Urothelium cell line (cell line): Measurements from ENCODE around the gene CCDC77.
"Not testable (repeated sequence)": the region's sequence is repeated elsewhere in the genome, so short reads cannot be mapped to it uniquely, and the experiment has no call there.

Experiments used
- DNase-seq: peaks from one replicate; pipeline ENCODE4 v3.0.0; 2011; ENCODE audit warnings: low spot score, mixed read lengths
- FAIRE-seq: peaks from 2 replicates; lab custom pipeline; 2011; peaks lifted over from hg19 to GRCh38; lab: Jason Lieb, UNC

CCDC77 gene

GRCh38 chr12:401235-402028, at the start of gene CCDC77:
Gene CCDC77, plus strand, starts transcription at chr12:401644. Its CDS starts 7,740 bp downstream, at chr12:409384.
- DNase-seq = peak; percentile 99

GRCh38 chr12:356276-356988, 45.0 kb upstream of the CCDC77 start:
- DNase-seq (peak; percentile 13), FAIRE-seq (no peak)

More at GRCh38 chr12:401235-402028, at the start of gene CCDC77:
- peak; percentile 63 for FAIRE-seq

DNA sequence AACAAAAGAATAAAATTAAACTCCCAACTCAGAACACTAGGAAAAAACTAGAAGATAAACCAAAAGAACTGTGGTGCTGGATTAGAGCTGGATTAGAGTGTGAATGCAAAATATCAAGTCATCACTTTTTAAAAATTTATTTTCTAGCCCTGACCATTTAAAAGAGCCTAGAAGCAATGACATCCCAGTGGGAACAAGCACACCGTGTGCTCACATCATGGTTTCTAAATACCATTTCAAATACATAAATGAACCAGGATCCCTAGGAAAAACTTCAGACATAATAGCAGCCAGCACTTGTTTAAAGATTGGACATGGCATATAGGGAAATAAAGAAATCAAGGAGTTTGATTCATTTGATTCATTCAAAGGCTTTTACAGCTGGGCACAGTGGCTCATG, 42.4 kb upstream of the CCDC77 start:
- DNase-seq = no peak
- no peak for FAIRE-seq

DNA sequence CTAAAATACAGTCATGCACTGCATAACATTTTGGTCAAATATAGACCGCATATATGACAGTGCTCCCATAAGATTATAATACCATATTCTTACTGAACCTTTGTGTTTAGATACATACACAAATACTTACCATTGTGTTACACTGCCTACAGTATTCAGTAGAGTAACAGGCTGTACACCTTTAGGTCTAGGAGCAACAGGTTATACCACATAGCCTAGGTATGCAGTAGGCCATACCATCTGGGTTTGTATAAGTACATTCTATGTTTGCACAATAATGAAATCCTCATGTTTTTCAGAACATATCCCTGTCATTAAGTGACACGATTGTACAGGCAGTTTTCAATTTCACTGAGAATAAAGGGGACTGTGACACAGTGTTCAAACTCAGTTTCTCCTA, 34.6 kb upstream of the CCDC77 start:
- peak; percentile 32 for FAIRE-seq
- no peak for DNase-seq

DNA sequence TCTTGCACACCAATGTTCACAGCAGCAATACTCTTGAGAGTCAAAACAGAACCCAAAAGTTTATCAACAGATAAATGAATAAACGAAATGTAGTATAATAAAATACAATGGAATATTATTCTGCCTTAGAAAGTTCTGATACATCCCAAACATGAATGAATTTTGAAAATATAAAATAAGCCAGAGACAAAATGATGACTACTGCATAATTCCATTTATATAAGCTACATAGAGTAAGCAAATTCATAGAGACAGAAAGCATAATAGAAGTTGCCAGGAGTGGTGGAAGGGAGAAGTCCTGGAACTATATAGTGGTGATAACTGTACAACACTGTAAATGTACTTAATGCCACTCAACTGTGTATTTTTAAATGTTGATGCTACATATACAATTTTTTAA, 33.5 kb upstream of the CCDC77 start:
- FAIRE-seq = no peak

GRCh38 chr12:370739-371485, 30.5 kb upstream of the CCDC77 start:
- not testable (repeated sequence) for DNase-seq, FAIRE-seq

More for the DNA sequence above, 33.5 kb upstream of the CCDC77 start:
- no peak for DNase-seq

DNA sequence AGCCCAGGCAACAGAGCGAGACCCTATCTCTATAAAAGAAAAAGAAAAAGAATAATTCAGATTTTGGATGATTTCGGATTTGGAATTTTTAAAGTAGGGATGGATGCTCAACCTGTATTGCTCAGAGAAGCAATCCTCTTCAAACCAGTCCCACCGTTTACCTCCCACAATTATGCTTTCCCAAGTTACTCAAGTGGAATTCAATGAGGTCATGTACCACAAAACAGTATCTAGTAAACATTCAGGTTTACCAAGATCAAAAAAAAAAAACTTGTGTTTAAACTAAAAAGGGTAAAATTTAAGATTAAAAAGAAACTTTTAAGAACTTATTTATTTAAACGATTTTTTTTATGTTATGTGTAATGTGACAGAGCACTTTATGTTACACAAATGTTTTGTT, 14.8 kb upstream of the CCDC77 start:
- DNase-seq = no peak
- FAIRE-seq = no peak

- no peak for DNase-seq
- FAIRE-seq = no peak
These were observed 13.4 kb upstream of the CCDC77 start for GRCh38 chr12:388012-388411.

GRCh38 chr12:388541-389141, 12.8 kb upstream of the CCDC77 start:
- DNase-seq (no peak), FAIRE-seq (peak; percentile 30)

DNA sequence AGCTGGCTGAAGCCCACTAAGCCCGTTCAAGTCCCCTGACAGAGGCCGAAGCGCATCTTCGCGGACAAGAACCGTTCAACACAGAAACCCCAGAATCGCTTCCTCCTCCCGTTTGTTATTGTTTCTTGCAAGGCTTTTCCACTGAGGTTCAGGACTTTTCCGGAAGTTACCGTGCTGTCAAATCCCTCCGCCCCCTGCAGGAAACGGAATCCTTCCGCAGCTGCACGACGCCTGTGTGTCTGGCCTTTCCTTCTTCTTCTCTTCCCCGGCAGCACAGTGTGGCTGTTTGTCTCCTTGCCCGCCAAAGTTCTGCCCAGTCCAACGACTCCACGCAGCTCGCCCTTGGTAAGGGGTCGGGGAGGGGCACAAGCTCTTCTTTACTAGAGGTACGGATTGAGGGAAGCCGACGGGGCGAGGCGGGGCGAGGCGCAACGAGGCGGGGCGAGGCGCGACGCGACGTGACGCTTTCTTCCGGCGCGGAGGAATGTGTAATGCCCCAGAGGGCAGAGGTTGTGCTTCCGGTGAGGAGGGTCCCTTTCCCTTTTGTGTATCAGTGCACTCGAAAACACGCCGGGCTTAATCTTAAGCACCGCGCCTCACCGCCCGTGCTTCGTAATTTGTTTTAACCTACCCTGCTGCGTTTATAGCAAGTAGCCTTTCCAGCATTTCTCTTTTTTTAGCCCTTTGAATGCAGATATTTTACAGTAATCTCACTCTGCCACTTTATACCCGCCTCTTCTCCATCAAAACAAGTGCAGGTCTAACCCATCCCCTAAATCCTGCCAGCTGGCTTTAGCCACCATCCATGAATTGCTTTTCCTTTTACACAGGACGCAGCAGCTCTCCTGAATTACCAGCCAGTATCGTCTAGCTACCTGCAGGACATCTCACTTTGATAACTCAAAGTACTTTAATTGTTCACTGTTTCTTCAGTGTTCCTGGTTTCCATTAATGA, 12.0 kb upstream of the CCDC77 start, which contains the start of gene KDM5A:
Gene KDM5A (minus strand): TSS at position 179 of the 955 bp plus-strand sequence. CDS start 229 bp downstream, outside the sequence.
- DNase-seq (peak; percentile 96), FAIRE-seq (peak; percentile 96)

GRCh38 chr12:400828-401227, 616 bp upstream of the CCDC77 start:
- DNase-seq (no peak), FAIRE-seq (no peak)

GRCh38 chr12:402029-402389, 565 bp downstream of the CCDC77 start:
- FAIRE-seq = no peak
- peak; percentile 29 for DNase-seq

DNA sequence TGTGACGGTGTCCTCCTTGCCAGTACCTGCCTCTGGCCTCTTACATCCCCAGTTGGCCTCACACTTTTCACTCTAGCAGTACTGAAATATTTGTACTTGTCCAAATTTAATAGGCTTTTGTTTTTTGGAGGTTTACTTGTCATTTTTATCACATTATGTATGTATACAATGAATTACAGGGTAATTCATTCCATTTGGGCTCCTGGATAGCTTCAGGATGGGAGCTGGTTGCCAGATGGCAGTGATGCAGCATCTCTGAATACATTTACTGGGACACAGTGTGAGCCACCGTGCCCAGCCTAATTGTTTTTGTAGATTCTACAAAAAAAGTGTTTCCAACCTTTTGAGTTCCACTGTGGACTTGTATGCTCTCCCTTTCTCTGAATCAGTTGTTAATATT, 13.4 kb downstream of the CCDC77 start:
- no peak for DNase-seq
- FAIRE-seq = no peak

- FAIRE-seq = no peak
- no peak for DNase-seq
These were observed 17.0 kb downstream of the CCDC77 start for GRCh38 chr12:418432-418831.

GRCh38 chr12:422526-422925, 21.1 kb downstream of the CCDC77 start:
- FAIRE-seq (peak; percentile 30), DNase-seq (no peak)

DNA sequence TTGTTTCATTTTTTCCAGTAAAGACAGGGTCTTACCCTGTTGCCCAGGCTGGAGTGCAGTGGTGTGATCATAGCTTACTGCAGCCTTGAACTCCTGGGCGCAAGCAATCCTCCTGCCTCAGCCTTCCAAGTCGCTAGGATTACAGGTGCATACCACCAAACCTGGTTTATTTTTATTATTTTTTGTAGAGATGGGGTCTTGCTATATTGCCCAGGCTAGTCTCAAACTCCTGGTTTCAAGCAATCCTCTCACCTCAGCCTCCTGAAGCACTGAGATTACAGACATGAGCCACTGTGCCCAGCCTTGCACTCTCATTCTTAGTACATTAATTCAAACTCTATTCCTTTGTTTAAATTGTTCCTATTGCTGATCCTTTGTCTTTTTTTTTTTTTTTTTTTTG, 34.3 kb downstream of the CCDC77 start:
- not testable (repeated sequence) for FAIRE-seq, DNase-seq

- FAIRE-seq (peak; percentile 56), DNase-seq (peak; percentile 74)
These were observed 40.9 kb downstream of the CCDC77 start for GRCh38 chr12:442235-442884.

- DNase-seq = no peak
- no peak for FAIRE-seq
These were observed 45.7 kb downstream of the CCDC77 start for GRCh38 chr12:447141-447540.

GRCh38 chr12:449203-449602, 47.8 kb downstream of the CCDC77 start:
- no peak for DNase-seq
- no peak for FAIRE-seq
